ENCODE measurements around the gene APBB1.

DNA sequence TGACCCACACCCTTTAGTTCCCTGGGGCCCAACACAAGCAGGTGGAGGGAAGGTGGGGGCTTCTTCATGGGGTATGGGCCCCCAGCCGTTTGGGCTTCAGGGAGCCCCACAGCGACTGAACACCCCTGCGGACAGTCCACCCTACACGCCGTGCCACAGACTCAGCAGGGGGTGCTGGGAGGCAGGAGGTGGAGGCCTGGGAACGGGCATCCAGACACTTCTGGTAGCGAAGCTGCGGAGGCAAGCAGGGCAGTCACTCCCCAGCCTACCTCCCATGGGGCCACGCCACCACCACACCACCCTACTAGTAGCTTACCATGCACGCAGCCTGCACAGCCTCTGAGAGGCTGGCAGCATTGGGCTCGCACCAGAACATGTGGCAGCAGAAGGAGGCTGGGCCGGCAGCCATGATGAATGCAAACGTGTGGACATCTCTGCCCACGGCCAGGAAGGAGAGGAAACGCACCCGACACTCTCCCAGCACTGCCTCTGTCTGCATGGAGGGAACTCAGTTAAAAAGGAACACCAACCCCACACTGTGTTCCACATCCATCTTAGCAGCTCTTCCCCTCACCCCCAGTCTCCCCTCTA lies 23.3 kb downstream of the APBB1 start:
- TF ChIP-seq, protein P1, sequence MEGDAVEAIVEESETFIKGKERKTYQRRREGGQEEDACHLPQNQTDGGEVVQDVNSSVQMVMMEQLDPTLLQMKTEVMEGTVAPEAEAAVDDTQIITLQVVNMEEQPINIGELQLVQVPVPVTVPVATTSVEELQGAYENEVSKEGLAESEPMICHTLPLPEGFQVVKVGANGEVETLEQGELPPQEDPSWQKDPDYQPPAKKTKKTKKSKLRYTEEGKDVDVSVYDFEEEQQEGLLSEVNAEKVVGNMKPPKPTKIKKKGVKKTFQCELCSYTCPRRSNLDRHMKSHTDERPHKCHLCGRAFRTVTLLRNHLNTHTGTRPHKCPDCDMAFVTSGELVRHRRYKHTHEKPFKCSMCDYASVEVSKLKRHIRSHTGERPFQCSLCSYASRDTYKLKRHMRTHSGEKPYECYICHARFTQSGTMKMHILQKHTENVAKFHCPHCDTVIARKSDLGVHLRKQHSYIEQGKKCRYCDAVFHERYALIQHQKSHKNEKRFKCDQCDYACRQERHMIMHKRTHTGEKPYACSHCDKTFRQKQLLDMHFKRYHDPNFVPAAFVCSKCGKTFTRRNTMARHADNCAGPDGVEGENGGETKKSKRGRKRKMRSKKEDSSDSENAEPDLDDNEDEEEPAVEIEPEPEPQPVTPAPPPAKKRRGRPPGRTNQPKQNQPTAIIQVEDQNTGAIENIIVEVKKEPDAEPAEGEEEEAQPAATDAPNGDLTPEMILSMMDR (conservative IDR thresholded peaks at IDR 0.05), result no peak
- TF ChIP-seq ZFX (IDR thresholded peaks at IDR 0.05), result no peak

Data from C4-2B (cell line).